Colon (tissue), 2 donors: Measurements from ENCODE around the gene KBTBD12.
"Not testable (repeated sequence)": the region's sequence is repeated elsewhere in the genome, so short reads cannot be mapped to it uniquely, and the experiment has no call there.

Experiments
- FAIRE-seq: peaks from 2 replicates; lab custom pipeline; 2012; peaks lifted over from hg19 to GRCh38; lab: Jason Lieb, UNC
- donor health status: control.
- donor health status: control.

The KBTBD12 gene

DNA sequence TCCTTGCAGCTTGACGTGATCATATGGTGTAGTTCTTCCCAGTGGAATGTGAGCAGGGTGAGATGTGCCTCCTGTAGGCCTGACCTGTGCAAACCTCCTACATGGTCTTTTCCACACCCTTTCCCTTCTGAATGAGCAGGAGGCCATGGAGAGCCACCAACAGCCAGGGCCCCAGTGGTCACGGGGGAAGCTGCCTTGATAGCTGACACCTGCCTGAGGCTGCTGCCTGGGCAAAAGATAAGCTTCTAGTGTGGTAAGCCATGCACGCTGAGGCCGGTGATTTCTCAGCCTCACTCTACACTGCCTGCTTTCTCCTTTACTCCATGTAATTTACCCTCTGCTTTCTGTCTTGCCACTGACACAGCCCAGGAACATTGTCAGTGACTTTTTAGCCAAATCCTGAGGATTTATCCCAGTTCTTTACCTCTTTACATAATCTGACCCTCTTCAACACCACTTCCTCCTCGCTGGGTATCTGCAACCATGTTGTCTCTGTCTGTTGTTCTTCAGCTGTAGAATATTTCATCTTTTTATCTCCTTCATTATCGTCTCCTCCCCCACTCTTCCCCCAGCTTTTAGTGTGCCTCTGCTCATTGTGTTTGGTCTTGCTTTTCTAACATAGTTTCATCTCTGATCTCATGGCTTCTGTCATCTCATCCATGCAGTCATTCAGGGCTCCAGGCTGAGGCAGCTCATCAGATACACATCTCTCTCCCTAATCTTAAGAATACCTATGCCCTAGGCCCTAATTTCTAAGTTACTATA lies 11.2 kb upstream of the KBTBD12 start:
- FAIRE-seq: no peak

DNA sequence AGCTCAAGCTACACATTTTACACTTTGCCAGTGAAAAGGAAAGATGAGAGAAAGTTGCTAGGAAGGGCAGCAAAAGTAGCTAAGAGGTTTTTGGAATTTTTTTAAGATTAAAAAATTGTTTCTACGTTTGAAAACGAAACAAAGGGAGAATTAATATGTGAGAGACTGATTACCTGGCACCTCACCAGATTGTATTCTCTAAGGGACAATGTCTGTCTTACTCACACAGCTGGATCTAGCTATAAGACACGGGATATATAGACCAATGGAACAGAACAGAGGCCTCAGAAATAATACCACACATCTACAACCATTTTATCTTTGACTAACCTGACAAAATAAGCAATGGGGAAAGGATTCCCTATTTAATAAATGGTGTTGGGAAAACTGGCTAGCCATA lies 9.5 kb upstream of the KBTBD12 start:
- no peak for FAIRE-seq

DNA sequence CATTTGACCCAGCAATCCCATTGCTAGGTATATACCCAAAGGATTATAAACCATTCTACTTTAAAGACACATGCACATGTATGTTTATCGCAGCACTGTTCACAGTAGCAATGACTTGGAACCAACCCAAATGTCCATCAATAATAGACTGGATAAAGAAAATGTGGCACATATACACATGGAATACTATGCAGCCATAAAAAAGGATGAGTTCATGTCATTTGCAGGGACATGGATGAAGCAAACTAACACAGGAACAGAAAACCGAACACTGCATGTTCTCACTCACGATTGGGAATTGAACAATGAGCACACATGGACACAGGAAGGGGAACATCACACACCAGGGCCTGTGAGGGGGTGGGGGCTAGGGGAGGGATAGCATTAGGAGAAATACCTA lies 8.4 kb upstream of the KBTBD12 start:
- FAIRE-seq: not testable (repeated sequence)

DNA sequence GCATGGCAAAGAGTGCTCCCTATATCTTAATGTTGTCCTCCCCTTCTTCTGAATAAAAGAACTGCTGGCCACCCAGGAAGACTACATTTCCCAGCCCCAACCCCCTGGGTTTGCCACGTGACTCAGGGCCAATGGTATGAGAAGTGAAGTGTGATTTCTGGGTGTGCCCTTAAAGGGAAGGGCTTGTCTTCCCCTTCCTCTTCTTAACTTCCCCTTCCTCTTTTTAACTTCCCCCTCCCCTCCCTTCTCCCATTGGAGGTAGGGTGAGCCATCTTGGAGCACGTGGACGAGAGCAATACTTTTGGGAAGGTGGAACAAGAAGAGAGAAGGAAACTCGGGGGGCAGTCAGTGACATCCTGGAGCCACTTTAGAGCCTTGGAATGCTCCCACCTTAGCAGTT lies 6.8 kb upstream of the KBTBD12 start:
- no peak for FAIRE-seq

DNA sequence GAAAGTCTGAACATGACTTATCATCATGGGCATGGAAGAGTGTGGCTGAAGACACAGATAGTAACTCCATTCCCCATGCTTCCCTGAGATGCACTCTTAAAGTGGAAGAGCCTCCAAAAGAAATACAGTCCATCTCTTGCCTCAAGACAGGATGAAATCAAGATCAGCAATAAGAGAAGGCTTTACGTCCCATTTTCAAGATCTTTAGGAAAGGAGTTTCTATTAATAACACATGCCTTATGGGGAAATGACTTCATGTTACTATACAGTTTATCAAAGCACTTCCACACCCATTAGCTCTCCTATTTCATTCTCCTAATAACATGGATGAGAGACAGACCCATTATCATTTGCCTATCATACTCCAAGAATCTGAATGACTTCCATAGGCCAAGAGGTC lies 6.1 kb upstream of the KBTBD12 start:
- FAIRE-seq: no peak

DNA sequence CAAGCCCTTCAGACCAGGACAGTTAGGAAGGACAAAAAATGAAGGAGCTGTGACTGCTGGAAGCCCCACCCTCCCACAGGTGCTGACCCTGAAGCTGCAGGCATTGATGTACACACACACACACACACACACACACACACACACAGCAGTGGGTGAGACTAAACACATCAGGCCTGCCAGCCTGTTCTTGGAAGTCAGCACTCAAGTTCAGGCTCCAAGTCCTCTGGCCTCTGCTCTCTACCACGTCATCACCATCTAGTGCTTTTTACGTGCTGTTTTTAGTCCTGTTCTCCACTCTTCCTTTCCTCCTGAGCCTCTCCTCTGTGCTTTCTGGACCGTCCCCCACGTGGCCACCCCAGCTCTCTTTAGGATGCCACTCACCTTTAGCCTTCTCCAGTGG lies 5.4 kb upstream of the KBTBD12 start:
- no peak for FAIRE-seq

DNA sequence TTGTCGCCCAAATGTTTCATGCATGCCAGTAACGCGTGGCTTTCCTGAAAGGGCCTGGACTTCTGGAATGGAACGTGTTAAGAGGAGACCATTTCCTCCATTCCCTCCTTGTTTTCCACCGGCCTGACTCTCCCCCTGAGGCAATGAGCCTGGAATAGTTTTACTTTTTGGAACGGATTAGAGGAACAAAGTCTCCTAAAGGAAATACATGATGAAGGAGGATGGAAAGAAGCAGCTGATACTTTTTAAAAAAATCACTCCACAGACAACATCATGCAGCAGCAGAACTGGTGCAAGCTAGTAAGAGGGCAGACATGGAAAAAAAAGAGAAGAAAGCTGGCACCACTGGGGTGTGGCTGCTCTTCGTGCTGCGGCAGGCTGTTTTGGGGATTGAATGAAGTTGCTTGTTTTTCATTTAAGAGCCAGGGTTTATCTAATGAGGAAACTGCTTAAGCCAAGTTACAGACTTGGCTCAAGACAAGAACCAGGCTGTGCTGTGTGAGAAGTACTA lies 3.6 kb upstream of the KBTBD12 start:
- no peak for FAIRE-seq

DNA sequence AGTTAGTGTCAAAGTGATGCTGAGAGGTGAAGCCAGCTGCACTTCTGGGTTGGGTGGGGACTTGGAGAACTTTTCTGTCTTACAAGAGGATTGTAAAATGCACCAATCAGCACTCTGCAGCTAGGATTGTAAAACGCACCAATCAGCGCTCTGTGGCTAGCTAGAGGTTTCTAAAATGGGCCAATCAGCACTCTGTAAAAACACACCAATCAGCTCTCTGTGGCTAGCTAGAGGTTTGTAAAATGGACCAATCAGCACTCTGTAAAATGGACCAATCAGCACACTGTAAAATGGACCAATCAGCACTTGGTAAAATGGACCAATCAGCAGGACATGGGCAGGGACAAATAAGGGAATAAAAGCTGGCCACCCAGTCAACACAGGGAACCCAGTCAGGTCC lies 1.2 kb upstream of the KBTBD12 start:
- not testable (repeated sequence) for FAIRE-seq

DNA sequence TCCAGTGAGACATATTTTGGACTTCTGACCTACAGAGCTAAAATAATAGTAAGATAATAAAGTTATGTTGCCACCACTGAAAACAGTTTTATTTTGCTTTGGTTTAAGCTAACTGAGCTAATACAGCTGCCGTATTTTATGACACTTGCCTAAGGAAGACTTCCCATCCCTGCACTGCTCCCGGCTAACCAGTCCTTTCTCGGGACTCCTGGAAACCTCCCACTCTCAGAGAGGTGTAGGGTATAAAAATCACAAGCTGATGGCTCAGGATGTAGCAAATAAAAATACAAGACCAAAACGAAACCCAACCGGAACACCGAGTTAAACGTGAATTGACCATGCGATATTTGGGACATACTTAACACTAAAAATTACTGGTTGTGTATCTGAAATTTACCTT lies 448 bp upstream of the KBTBD12 start:
- FAIRE-seq: no peak

DNA sequence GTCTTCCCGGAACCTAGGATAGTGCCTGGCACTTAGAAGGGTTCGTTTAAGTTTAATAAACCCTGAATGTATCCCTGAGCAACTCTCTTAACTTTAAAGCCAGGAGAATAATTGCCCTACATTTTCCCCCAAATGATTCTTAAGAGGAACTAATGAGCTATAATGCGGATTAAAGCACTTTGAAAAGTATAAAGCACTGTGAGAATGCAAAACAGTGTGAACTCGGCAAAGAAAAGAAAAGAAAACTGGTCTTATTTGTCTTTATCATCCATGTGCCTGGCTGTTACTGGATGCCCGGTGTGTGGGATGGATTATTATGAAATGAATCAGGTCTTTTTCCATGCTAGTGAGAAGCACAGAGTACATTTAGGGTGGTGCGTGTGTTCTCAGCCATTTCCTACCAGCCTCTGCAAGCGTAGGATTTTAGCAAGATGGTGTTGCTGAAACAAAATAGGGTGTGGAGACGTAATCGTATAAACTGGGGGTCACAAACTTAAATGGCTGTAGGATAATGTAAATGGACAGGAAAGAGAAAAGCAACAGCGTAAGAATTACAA lies 983 bp downstream of the KBTBD12 start:
- FAIRE-seq: no peak

DNA sequence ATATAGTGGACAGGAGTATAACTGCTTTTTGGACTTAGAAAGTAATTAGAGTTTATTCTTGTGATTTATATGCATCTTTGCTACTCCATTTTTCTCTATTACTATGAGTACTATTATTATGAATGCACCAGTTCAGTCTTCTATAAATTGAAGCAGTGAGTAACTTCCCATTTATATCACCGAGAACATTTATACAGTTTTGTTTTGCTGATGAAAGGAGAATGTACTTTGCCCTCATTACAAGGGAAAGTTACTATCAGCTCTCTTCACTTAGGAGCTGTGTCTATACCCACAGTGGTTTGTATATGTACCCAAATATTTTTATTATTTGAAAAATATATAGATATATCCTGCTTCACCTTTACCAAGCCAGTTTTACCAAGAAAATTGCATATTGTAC lies 5.7 kb downstream of the KBTBD12 start:
- FAIRE-seq: no peak

DNA sequence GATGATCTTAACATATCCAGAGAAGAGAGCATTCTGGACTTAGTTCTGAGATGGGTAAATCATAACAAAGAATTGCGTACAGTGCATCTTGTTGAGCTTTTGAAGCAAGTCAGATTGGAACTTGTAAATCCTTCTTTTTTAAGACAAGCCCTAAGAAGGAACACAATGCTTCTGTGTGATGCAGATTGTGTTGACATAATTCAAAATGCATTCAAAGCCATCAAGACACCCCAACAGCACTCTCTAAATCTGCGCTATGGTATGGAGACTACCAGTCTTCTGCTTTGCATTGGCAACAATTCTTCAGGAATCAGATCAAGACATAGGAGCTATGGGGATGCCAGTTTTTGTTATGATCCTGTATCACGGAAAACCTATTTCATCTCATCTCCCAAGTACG lies 8.6 kb downstream of the KBTBD12 start:
- no peak for FAIRE-seq

DNA sequence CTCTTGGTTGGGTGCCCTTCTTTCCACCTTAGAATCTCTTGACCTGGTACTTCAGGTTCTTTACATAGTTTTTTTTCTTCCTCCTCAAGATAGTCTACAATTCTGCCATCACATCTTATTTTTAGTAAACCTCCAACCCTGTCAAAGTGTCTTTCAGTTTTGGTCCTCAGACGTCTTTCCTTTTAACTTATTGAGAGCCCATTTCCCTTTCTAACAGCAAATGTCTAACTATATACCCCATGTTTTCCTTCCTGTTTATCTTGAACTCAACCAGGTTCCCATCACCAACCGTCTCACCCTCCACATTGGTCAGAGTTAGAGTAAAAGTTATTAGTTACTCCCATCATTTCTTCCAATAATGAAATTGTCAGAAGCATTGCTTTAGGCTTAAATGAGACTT lies 10.4 kb downstream of the KBTBD12 start:
- no peak for FAIRE-seq

DNA sequence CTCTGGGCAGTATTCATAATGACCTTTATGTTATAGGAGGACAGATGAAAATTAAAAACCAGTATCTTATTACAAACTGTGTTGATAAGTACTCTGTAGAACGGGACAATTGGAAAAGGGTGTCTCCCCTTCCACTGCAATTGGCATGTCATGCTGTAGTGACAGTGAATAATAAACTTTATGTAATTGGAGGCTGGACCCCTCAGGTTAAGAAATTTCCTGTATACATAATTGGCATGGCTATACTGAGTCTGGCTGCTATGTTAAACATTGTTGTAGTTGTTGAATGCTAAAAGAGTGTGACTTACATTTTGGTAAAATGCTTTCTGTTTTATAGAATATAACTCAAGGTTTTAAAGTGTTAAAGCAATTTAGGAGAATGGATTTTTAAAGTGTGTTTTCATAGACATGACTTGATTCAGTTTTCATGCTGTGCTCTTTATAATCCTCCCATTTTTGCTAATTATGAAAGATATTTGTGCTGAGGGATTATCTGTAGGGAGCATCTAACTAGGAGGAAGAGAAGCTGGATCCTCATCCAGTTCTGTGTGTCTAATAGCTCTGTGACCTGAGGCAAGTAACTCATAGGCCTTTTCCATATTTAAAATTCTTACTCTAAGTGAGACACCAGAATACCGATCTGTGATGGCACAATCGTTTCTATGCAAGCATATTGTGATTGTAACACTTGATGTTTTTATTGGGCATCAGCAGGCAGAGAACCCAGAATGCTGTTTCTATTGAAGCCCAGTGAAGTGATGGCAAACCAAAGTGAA lies 13.0 kb downstream of the KBTBD12 start:
- FAIRE-seq: no peak

DNA sequence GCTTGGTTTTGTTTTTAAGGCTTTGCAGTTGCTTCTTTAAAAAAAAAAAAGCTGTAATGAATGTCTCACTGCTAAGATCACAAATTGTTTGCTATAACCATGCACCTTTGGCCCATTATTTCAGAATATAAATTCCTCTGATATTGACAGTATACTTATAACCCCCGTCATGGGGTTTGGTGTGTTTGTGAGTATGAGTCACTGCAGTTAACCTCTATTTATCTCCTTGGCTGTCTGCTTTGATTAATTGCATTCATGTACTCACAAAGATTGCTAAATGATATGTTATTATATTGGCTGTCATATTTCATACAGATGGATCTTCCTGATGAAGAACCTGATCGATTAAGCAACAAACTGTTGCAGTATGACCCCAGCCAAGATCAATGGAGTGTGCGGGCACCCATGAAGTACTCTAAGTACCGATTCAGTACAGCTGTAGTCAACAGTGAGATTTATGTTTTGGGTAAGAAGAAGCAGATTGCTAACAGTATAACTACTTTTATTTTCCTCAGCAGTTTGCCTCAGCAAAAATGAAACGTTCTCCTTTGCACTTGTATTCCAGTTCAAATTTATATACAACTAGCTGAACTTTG lies 14.9 kb downstream of the KBTBD12 start:
- no peak for FAIRE-seq

DNA sequence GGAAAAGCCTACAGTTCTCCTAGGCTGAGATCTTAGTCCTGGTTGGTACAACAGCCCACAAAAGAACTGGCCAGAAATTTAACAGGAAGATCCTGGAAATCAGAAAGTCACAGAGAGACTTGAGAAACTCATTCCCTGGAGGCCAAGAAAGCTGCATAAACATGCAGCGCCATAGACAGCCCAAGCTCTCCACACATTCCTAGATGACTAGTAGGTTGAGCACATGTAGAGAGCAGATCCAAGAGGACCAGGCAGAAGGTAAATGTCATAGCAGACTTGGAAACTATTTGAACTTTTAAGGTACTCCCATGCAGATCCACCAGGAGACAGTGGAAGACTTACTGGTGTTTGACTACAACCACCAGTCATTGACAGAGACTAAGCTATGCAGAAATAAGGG lies 18.4 kb downstream of the KBTBD12 start:
- no peak for FAIRE-seq

DNA sequence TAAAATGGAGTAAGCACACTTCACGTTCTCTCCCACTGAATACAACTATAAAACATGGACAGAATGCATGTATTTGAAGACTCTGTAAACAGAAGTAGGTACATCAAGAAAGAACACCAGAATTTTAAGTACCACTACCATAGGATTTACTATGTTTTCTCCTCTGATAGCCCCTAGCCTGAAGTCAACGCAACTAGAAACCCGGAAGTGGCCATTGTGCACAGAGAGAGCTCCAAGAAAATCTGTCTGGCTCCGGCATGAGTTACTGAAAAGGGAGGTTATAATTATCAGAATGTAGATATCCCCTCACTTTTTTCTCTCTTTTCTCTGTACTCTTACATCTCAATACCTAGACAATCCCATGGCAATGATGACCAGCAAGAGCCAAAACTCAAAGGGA lies 23.8 kb downstream of the KBTBD12 start:
- FAIRE-seq: no peak

DNA sequence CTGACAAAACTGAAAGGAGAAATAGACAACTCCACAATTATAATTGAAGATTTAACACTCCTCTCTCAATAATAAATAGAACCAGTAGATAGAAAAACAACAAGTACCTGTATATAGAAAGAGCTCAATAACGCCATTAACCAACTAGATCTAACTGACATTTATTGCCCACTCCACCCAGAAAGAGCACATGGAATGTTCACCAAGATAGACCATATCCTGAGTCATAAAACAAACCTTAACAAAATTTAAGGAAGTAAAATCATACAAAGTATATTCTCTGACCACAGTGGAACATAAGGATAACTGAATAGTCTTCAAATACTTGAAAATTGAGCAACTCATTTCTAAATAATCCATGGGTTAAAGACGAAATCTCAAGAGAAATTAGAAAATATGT lies 25.1 kb downstream of the KBTBD12 start:
- FAIRE-seq: peak; percentile 10

DNA sequence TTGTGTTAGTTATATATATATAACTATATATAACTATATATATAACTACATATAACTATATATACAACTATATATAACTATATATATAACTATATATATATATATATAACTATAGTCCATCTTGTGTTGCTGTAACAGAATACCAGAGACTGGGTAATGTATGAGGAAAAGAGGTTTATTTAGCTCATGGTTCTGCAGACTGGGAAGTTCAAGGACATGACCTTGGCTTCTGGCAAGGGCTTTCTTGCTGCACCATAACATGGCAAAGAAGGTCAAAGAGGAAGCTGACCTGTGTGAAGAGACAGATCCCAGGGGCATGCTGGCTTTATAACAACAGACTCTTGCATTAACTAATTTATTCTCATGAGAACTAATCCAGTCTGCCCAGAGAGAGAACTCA lies 27.6 kb downstream of the KBTBD12 start:
- no peak for FAIRE-seq

DNA sequence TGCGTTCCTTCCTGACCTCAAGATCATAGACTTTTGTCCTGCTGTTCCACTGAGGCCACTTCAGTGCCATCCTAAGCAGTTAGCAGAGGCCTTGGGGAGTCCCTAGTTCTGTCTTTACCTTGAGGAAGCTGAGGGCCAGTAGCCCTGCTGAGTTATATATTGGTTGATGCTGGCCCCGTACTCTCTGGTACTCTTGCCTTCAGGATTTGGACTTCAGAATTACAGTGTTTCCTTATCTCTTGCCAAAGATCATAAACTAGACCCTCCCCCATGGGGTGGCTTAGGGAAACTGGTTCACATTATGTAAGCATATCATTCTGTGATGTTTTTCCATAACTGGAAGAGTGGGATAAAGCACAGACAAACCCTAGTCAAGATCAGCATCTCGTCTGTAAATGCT lies 33.2 kb downstream of the KBTBD12 start:
- FAIRE-seq: no peak

DNA sequence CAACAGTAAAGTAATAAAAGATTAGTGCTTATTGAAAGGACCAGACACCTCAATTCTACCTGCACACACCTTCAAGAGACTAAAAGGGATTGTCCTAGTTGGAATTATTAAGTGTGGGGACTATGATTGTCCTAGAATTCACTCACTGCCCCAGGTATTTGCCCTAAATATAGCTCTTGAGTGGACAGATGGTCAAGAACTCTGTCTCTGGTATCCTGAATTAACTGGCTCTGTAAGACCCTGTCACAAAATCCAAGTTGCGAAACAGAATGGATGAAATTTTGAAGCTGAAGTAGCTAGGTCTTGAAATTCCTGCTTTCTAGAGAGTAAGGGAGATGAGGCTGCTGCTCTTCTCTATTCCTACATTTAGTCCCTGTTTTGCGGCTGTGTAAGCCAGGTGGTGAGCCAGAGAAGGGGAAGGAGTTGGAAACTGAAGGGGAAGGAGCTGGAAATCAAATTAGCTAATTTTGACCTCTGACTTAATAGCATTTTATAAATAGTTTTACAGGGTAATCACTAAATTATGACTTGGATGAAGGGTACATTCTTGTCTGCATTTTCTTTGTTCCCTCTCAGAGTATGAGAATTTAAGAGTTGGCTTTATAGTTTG lies 34.5 kb downstream of the KBTBD12 start:
- no peak for FAIRE-seq

DNA sequence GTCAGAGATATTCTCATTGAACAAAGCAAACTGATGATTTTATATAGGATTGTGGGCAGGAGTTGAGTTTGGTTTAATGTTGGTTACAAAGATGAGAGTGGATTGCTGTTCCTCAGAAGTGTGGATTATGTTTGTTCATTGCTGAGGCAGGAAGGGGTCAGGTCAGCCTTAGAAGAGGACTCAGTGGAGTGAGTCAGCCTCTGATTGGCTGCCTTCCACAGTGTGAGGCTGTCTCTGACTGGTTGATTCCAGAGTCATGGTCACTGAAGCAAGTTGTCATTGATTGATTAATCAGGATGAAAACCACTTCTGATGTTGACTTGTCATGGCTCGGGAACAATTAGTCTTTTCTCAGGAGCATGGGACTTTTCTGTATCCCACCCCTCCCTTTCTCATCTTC lies 36.2 kb downstream of the KBTBD12 start:
- FAIRE-seq: no peak
